Kidney (tissue), 14 donors: ENCODE results near the gene LMCD1. TPM values are rescaled to one million over a fixed set of nuclear protein-coding genes. Genes with fewer than 3 reads are reported as not detected.
A peak's percentile ranks its signal among the peaks of the same experiment; 100 is the strongest.

Source experiments
- DNase-seq, 5 donors: peaks; one replicate each; pipeline ENCODE4 v3.0.0-alpha.2; 2013 to 2020
- FAIRE-seq: peaks from 2 replicates; lab custom pipeline; 2012; peaks lifted over from hg19 to GRCh38; lab: Jason Lieb, UNC
- H3K27ac ChIP-seq, 2 donors: one replicate each; pipeline ENCODE4 v1.7.0; 2013; ENCODE audit warnings: low read depth in 2 of 2, low read length in 2 of 2, inconsistent platforms in 1 of 2
- H3K27me3 ChIP-seq: one replicate; pipeline ENCODE4 v1.7.1; 2013; ENCODE audit warnings: low read length, inconsistent platforms; ENCODE audit not compliant: control insufficient read depth, insufficient read depth
- H3K36me3 ChIP-seq, 3 donors: one replicate each; pipeline versions ENCODE4 v1.7.0 to v1.7.1; 2013; ENCODE audit warnings: low read length in 3 of 3, control low read depth in 1 of 3, inconsistent platforms in 1 of 3; ENCODE audit not compliant: insufficient read depth in 3 of 3, control insufficient read depth in 2 of 3
- H3K4me1 ChIP-seq, 3 donors: one replicate each; pipeline versions ENCODE4 v1.7.0 to v1.7.1; 2013; ENCODE audit warnings: low read length in 3 of 3, inconsistent platforms in 1 of 3, low read depth in 1 of 3; ENCODE audit not compliant: control insufficient read depth in 2 of 3, insufficient read depth in 2 of 3
- H3K4me3 ChIP-seq, 3 donors: one replicate each; pipeline versions ENCODE4 v1.7.0 to v1.8.1; 2013; ENCODE audit warnings: low read length in 3 of 3, control low read depth in 1 of 3, inconsistent platforms in 1 of 3
- H3K9ac ChIP-seq, 3 donors: one replicate each; pipeline versions ENCODE4 v1.7.0 to v1.7.1; 2013; ENCODE audit warnings: low read length in 3 of 3, control low read depth in 1 of 3, inconsistent platforms in 1 of 3
- H3K9me3 ChIP-seq, 3 donors: one replicate each; pipeline versions ENCODE4 v1.7.0 to v1.7.1; 2013; ENCODE audit warnings: low read length in 3 of 3, control low read depth in 1 of 3, inconsistent platforms in 1 of 3; ENCODE audit not compliant: control insufficient read depth in 2 of 3, insufficient read depth in 1 of 3
- intact Hi-C: fragments of 100-400 bp; cut with DNase I; formaldehyde crosslinking; loops from one replicate; pipeline ENCODE4 v1.11.1; 2022
- polyA plus RNA-seq: library from polyadenylated mRNA; stranded (reverse); fragments of 350-450 nt; fragmentation: Illumina TruSeq; extraction: RNeasy Lipid Tissue Mini Kit (QIAGEN cat#74804); gene quantifications from one replicate; pipeline ENCODE4 v1.2.3, GENCODE V29; 2014; ENCODE audit warnings: low read depth, low replicate concordance; ENCODE audit not compliant: insufficient read depth
- total RNA-seq: library from RNA; stranded (reverse); fragmentation: NEBNext Ultra II Directional; extraction: Animal tissue kit (Norgen Biotek cat#: 25700); gene quantifications from one replicate; pipeline ENCODE4 v1.2.1, GENCODE V29; 2021
- TF ChIP-seq, protein P1 (sequence below): IDR thresholded peaks from 3 replicates; pipeline ENCODE4 v1.5.1; 2012; ENCODE audit warnings: mild to moderate bottlenecking, moderate library complexity, borderline replicate concordance; ENCODE audit not compliant: insufficient read depth; ENCODE audit errors: extremely low read depth
- donor health status: control.
- donor health status: control.
- donor health status: control.
- donor health status: control.
- donor health status: control.
- donor health status: DM: yes; HTN: yes; CAD: no.
- donor health status: Normal renal cell carcinoma (clear cell type).

Gene LMCD1
- total and polyA plus RNA-seq, 2 donors from 2014 or later = 24.3 to 65.4 TPM

DNA sequence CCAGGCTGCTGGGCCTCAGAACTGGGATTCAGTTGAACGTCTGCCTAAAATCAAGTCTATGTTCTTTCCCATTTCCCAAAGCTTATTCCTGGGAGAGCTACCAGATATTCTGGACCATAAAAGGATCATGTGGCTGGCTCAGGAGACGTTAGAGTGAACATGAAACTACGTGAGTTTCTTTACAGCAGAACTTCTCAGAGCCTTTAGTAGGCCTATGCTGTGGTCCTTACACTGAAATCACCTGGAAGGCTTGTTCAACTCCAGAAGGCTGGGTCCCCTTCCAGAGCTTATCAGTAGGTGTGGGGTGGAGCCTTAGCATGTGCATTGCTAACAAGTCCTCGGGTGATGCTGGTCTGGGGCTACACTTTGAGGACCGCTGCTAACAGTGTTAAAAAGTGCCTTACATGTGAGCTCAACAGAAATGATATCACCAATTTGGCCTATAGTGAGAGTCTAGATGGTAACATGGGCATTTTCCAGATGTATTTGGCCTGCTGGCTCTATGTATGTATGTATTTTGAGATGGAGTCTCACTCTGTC is 50.7 kb downstream of the LMCD1 start:
- H3K27ac ChIP-seq = no peak overlapping the region
- TF ChIP-seq, protein P1, sequence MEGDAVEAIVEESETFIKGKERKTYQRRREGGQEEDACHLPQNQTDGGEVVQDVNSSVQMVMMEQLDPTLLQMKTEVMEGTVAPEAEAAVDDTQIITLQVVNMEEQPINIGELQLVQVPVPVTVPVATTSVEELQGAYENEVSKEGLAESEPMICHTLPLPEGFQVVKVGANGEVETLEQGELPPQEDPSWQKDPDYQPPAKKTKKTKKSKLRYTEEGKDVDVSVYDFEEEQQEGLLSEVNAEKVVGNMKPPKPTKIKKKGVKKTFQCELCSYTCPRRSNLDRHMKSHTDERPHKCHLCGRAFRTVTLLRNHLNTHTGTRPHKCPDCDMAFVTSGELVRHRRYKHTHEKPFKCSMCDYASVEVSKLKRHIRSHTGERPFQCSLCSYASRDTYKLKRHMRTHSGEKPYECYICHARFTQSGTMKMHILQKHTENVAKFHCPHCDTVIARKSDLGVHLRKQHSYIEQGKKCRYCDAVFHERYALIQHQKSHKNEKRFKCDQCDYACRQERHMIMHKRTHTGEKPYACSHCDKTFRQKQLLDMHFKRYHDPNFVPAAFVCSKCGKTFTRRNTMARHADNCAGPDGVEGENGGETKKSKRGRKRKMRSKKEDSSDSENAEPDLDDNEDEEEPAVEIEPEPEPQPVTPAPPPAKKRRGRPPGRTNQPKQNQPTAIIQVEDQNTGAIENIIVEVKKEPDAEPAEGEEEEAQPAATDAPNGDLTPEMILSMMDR = no peak
- peaks cover 0 to 6% (median 0%) of the 10 kb centered on the region in 3 donors for H3K4me1 ChIP-seq
- H3K36me3 ChIP-seq = peaks cover 0 to 9% (median 6%) of the 10 kb centered on the region in 3 donors
- DNase-seq (no peak), FAIRE-seq (no peak)
- H3K4me3 ChIP-seq = no peak overlapping the region
- H3K9me3 ChIP-seq = no peaks in the 10 kb centered on the region
- H3K27me3 ChIP-seq = no peaks in the 10 kb centered on the region
- intact Hi-C loops = no loop called here
- no peak overlapping the region for H3K9ac ChIP-seq

DNA sequence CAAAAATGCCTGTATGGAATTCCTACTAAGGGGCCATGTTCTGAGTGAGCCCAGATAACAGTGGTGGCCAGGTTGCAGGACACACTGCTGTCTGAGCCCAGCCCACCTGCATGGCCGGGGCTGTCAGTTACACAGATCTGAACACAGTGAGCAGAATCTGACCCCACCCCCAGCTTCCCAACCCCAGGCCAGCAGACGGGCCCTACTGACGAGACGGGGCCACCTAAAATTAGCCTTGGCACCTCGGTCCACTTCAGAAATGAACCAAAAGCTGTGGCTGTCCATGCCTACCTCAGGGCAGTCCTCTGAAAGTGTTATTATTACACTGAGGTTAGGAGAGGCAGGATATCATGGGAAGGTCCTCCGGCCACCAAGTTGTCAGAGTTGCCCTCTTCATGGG is 51.8 kb downstream of the LMCD1 start:
- no peak for FAIRE-seq
- Histone ChIP-seq H3K4me1 (peaks cover 0 to 6% (median 0%) of the 10 kb centered on the region in 3 donors), H3K9ac (no peak overlapping the region), H3K9me3 (no peaks in the 10 kb centered on the region), H3K27me3 (no peaks in the 10 kb centered on the region), H3K4me3 (no peak overlapping the region), H3K27ac (no peak overlapping the region), H3K36me3 (peaks cover 0 to 9% (median 6%) of the 10 kb centered on the region in 3 donors)
- TF ChIP-seq, protein P1 = no peak
- no peak for DNase-seq
- intact Hi-C loops = no loop called here

DNA sequence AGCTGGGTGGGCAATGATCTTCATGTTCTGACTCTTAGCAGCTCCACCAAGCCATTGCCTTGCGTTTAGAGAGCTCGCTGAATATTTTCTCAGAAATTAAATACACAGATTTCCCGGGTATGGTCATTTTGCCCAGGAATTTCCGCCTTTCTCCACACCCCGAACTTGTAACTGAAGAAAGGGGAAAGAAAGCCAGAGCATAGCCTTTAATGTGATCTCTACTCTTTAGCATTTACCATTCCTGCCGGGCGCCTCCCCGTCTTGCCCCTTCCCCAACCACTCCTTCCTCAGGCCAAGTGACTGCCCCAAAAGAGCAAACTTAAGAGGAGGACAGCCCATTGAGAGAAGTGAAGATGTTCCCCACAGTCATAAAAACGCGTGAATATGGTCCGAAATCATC is 53.1 kb downstream of the LMCD1 start:
- intact Hi-C loops = no loop called here
- H3K9ac ChIP-seq = no peak overlapping the region
- no peak overlapping the region for H3K4me3 ChIP-seq
- peaks cover 0 to 6% (median 0%) of the 10 kb centered on the region in 3 donors for H3K4me1 ChIP-seq
- no peak overlapping the region for H3K27ac ChIP-seq
- DNase-seq (peak in 1 of 5 donors; percentile 24), FAIRE-seq (no peak)
- TF ChIP-seq, protein P1 = no peak
- H3K27me3 ChIP-seq = no peaks in the 10 kb centered on the region
- H3K9me3 ChIP-seq = no peaks in the 10 kb centered on the region
- peaks cover 0 to 9% (median 0%) of the 10 kb centered on the region in 3 donors for H3K36me3 ChIP-seq
